Endothelial cell of umbilical vein (primary cell): Measurements from ENCODE around the gene SNPH. TPM values are rescaled to one million over a fixed set of nuclear protein-coding genes. Genes with fewer than 3 reads are reported as not detected.

Source experiments
- BruUV-seq: library from RNA; stranded (reverse); fragments of 400-500 nt; replicated peaks from 2 replicates; lab custom pipeline; 2021; lab: Mats Ljungman, UMichigan
- CTCF ChIA-PET: fragments of 300-600, 350-600 bp; sonication (Branson Sonifier 250); formaldehyde crosslinking; loops from one replicate; lab custom pipeline; 2021; ENCODE audit warnings: antibody characterized with exemption, inconsistent platforms; lab: Charles Lee
- POLR2A ChIA-PET: fragments of 300-600, 350-600 bp; sonication (Branson Sonifier 250); formaldehyde crosslinking; loops from one replicate; lab custom pipeline; 2021; ENCODE audit warnings: antibody characterized with exemption, inconsistent platforms; lab: Charles Lee
- DNase-seq: peaks from one replicate; pipeline ENCODE4 v3.0.0-alpha.2; 2011; ENCODE audit warnings: low read depth, low spot score
- FAIRE-seq: peaks from 2 replicates; lab custom pipeline; 2011; peaks lifted over from hg19 to GRCh38; lab: Jason Lieb, UNC
- H2AFZ ChIP-seq: 2 replicates; pipeline ENCODE4 v1.6.0; 2012; ENCODE audit warnings: low read depth, low read length, control low read depth, inconsistent platforms
- H3K27ac ChIP-seq: 2 replicates; pipeline ENCODE4 v1.5.1; 2011; ENCODE audit warnings: low read depth, mild to moderate bottlenecking, control low read depth, low read length, moderate library complexity; ENCODE audit not compliant: insufficient read depth
- H3K27me3 ChIP-seq, 2 experiments: 2 replicates each; pipeline versions ENCODE4 v1.6.0 to v1.6.1; 2011; ENCODE audit warnings: low read length in 2 of 2, mixed read lengths in 1 of 2; ENCODE audit not compliant: control insufficient read depth in 2 of 2, insufficient read depth in 2 of 2
- H3K36me3 ChIP-seq, 2 experiments: 2 replicates in 1 of 2; 3 replicates in 1 of 2; pipeline ENCODE4 v1.5.1; 2011; ENCODE audit warnings: low read length in 2 of 2, mild to moderate bottlenecking in 1 of 2, moderate library complexity in 1 of 2; ENCODE audit not compliant: control insufficient read depth in 2 of 2, insufficient read depth in 2 of 2; ENCODE audit errors: extremely low read depth in 1 of 2
- H3K4me1 ChIP-seq: 3 replicates; pipeline ENCODE4 v1.5.1; 2011; ENCODE audit warnings: mild to moderate bottlenecking, low read length; ENCODE audit not compliant: control insufficient read depth, insufficient read depth; ENCODE audit errors: extremely low read depth
- H3K4me2 ChIP-seq: 2 replicates; pipeline ENCODE4 v1.6.1; 2011; ENCODE audit warnings: low read length, control low read depth, mixed read lengths; ENCODE audit not compliant: insufficient read depth
- H3K4me3 ChIP-seq, 3 experiments: fragments of 200-600 bp in 1 of 3; sonication (generic), shearing (Covaris generic) in 1 of 3; replicated peaks in 1 of 3; 2 replicates each; pipeline ENCODE4 v1.5.1; 2011 to 2016; ENCODE audit warnings: control low read depth in 3 of 3, low read length in 3 of 3, mild to moderate bottlenecking in 2 of 3, inconsistent platforms in 1 of 3, low read depth in 1 of 3, moderate library complexity in 1 of 3; ENCODE audit not compliant: insufficient read depth in 1 of 3
- H3K79me2 ChIP-seq: 2 replicates; pipeline ENCODE4 v1.6.0; 2012; ENCODE audit warnings: low read length, inconsistent platforms; ENCODE audit not compliant: control insufficient read depth, insufficient read depth
- H3K9ac ChIP-seq: replicated peaks from 2 replicates; pipeline ENCODE3; 2011; ENCODE audit warnings: low read length, control low read depth; ENCODE audit not compliant: insufficient read depth; ENCODE audit errors: extremely low read depth
- H3K9me1 ChIP-seq: replicated peaks from 3 replicates; pipeline ENCODE4 v1.6.0; 2011; ENCODE audit warnings: mild to moderate bottlenecking, low read length; ENCODE audit not compliant: control insufficient read depth, insufficient read depth; ENCODE audit errors: extremely low read depth
- H3K9me3 ChIP-seq: replicated peaks from 2 replicates; pipeline ENCODE4 v1.5.1; 2012; ENCODE audit warnings: low read length, inconsistent platforms; ENCODE audit not compliant: control insufficient read depth, insufficient read depth
- H4K20me1 ChIP-seq: replicated peaks from 2 replicates; pipeline ENCODE3; 2011; ENCODE audit warnings: mild to moderate bottlenecking, low read length; ENCODE audit not compliant: control insufficient read depth, insufficient read depth; ENCODE audit errors: extremely low read depth
- CTCF ChIP-seq, 2 donors: IDR thresholded peaks; 1 replicate in 1 of 2; 2 replicates in 1 of 2; pipeline ENCODE4 v1.5.1; 2011; ENCODE audit warnings: low read length in 2 of 2, mild to moderate bottlenecking in 2 of 2, moderate library complexity in 2 of 2, control low read depth in 1 of 2, inconsistent platforms in 1 of 2, low read depth in 1 of 2; ENCODE audit not compliant: insufficient read depth in 1 of 2; ENCODE audit errors: extremely low read depth in 1 of 2
- EZH2 ChIP-seq: IDR thresholded peaks from 2 replicates; pipeline ENCODE4 v1.6.1; 2012; ENCODE audit warnings: borderline replicate concordance, low read depth, mild to moderate bottlenecking, moderate library complexity, low read length, inconsistent platforms; ENCODE audit not compliant: severe bottlenecking
- FOS ChIP-seq: IDR thresholded peaks from 2 replicates; pipeline ENCODE4 v1.6.1; 2011; ENCODE audit warnings: mild to moderate bottlenecking, low read length, moderate library complexity, borderline replicate concordance; ENCODE audit not compliant: insufficient read depth
- GATA2 ChIP-seq: IDR thresholded peaks from 2 replicates; pipeline ENCODE4 v1.7.0; 2011; ENCODE audit warnings: low read depth, mild to moderate bottlenecking, moderate library complexity, mixed read lengths, low read length; ENCODE audit not compliant: insufficient read length, insufficient read depth
- JUN ChIP-seq: IDR thresholded peaks from 2 replicates; pipeline ENCODE4 v1.6.1; 2011; ENCODE audit warnings: borderline replicate concordance, low read depth; ENCODE audit not compliant: insufficient read length, insufficient read depth
- MAX ChIP-seq: IDR thresholded peaks from 2 replicates; pipeline ENCODE4 v1.6.1; 2011; ENCODE audit not compliant: insufficient read depth, insufficient read length
- MYC ChIP-seq: IDR thresholded peaks from one replicate; pipeline ENCODE4 v1.6.1; 2011; ENCODE audit warnings: mild to moderate bottlenecking, low read depth, low read length
- POLR2A ChIP-seq: IDR thresholded peaks from 2 replicates; pipeline ENCODE4 v1.6.1; 2012; ENCODE audit warnings: low read depth, mild to moderate bottlenecking, control low read depth, low read length
- POLR2AphosphoS5 ChIP-seq: IDR thresholded peaks from 2 replicates; pipeline ENCODE4 v1.6.1; 2012; ENCODE audit warnings: low read depth, mild to moderate bottlenecking, control low read depth, low read length, moderate library complexity; ENCODE audit not compliant: insufficient read depth
- dilution Hi-C: fragments of 300-500 bp; cut with MboI; formaldehyde crosslinking; loops from one replicate; pipeline ENCODE4 v1.15.0; 2019; ENCODE audit warnings: low sequenced_read_pairs; ENCODE audit not compliant: extremely low pct_ligation_motif_present
- intact Hi-C: fragments of 100-400 bp; cut with micrococcal nuclease; formaldehyde crosslinking; loops from one replicate; pipeline ENCODE4 v1.10.0; 2022
- polyA plus RNA-seq, 4 experiments: library from polyadenylated mRNA; depleted of rRNA in 3 of 4; stranded (reverse) in 3 of 4; unstranded in 1 of 4; fragments of >200 nt; gene quantifications; 2 replicates each; pipeline versions ENCODE4 v1.2.1 to v1.2.3, GENCODE V29; 2011 to 2012; ENCODE audit warnings: missing spikeins in 1 of 4
- total RNA-seq: library from RNA; stranded (reverse); gene quantifications from 2 replicates; pipeline ENCODE4 v1.2.3, GENCODE V29; 2021

SNPH gene
- total and polyA plus RNA-seq, 2 donors (not counting 3 experiments of a cell fraction or from before 2014, with no cell fraction given) = 2.3 to 5.5 TPM

GRCh38 chr20:1325173-1326030 is 59.3 kb downstream of the SNPH start:
- TF ChIP-seq JUN (peak; percentile 87), EZH2 (no peak), POLR2A (peak; percentile 86), CTCF (IDR thresholded peaks at IDR 0.05; ENCODE audit: extremely low read depth in 1 of 2, insufficient read depth in 1 of 2, low read depth in 1 of 2, low read length in 2 of 2) (peak in 1 of 2 donors; percentile 29), MYC (no peak), GATA2 (peak; percentile 28), FOS (peak; percentile 23), MAX (peak; percentile 33), POLR2AphosphoS5 (peak; percentile 95)
- H3K9me1 ChIP-seq = no peaks in the 10 kb centered on the region
- CTCF ChIA-PET = interaction anchor here (0.9 to 2.6 kb wide), 11 partner anchors 11 to 178 kb away, joined by 3 to 12 read pairs (median 4); no protein-coding TSS in a partner anchor
- H3K9ac ChIP-seq = peak overlapping the region; percentile 99
- no peaks in the 10 kb centered on the region for H3K9me3 ChIP-seq
- H3K36me3 ChIP-seq = no peaks in the 10 kb centered on the region
- POLR2A ChIA-PET = interaction anchor here (1.0 to 2.5 kb wide), 3 partner anchors 11 to 66 kb away, joined by 3 to 16 read pairs (median 3); no protein-coding TSS in a partner anchor
- intact Hi-C loops (loop anchor here (1.0 kb wide), 5 partner anchors 12 to 166 kb away; partner anchors contain the start of gene SIRPB2), dilution Hi-C loops (no loop called here)
- H3K4me3 ChIP-seq = peak overlapping the region; percentile 34 to 68 (median 67)
- FAIRE-seq (peak; percentile 93), DNase-seq (peak; percentile 97)
- no peaks in the 10 kb centered on the region for H3K27me3 ChIP-seq
- H2AFZ ChIP-seq = no peak overlapping the region
- H3K79me2 ChIP-seq = peaks cover 21% of the 10 kb centered on the region
- peaks cover 76% of the 10 kb centered on the region for H3K4me1 ChIP-seq
- peak overlapping the region; percentile 68 for H3K4me2 ChIP-seq
- H4K20me1 ChIP-seq = no peaks in the 10 kb centered on the region
- TSS peak; percentile 78 for BruUV-seq
- H3K27ac ChIP-seq = peak overlapping the region; percentile 99
